SK-N-SH treated with all-trans-retinoic acid at 6 μM for 48 hours (cell line): ENCODE results near the gene KRT85.

Source experiments
- ATAC-seq: fragments of 200-7000 bp; cut with Tn5 transposase; 3 replicates; pipeline ENCODE4 v1.9.1; 2020; ENCODE audit warnings: mild to moderate bottlenecking, moderate library complexity
- ARNTL ChIP-seq: fragments of 450-650 bp; formaldehyde crosslinking; IDR thresholded peaks from 2 replicates; pipeline ENCODE4 v1.5.0; 2020; ENCODE audit warnings: low read depth, mild to moderate bottlenecking, moderate library complexity, borderline replicate concordance
- BACH2 ChIP-seq: fragments of 250-450 bp; sonication (Bioruptor Pico); IDR thresholded peaks from 2 replicates; pipeline ENCODE4 v1.9.0; 2021; ENCODE audit warnings: mild to moderate bottlenecking, borderline replicate concordance
- CSDC2 ChIP-seq: fragments of 250-450 bp; sonication (Bioruptor Pico); IDR thresholded peaks from 2 replicates; pipeline ENCODE4 v1.5.0; 2020; ENCODE audit warnings: mild to moderate bottlenecking, moderate library complexity
- ESRRG ChIP-seq: fragments of 250-450 bp; sonication (Bioruptor Pico); IDR thresholded peaks from 2 replicates; pipeline ENCODE4 v1.6.1; 2021; ENCODE audit warnings: mild to moderate bottlenecking
- ISL1 ChIP-seq: fragments of 250-450 bp; sonication (Bioruptor Pico); IDR thresholded peaks from 2 replicates; pipeline ENCODE4 v2.1.2; 2022; ENCODE audit warnings: mild to moderate bottlenecking, moderate library complexity
- OSR1 ChIP-seq: fragments of 250-450 bp; sonication (Bioruptor Pico); IDR thresholded peaks from 2 replicates; pipeline ENCODE4 v1.8.0; 2022; ENCODE audit warnings: moderate library complexity, mild to moderate bottlenecking, inconsistent platforms
- PATZ1 ChIP-seq: fragments of 250-450 bp; sonication (Bioruptor Pico); IDR thresholded peaks from 2 replicates; pipeline ENCODE4 v1.8.0; 2020; ENCODE audit warnings: mild to moderate bottlenecking, moderate library complexity, borderline replicate concordance
- PPARA ChIP-seq: fragments of 250-450 bp; sonication (Bioruptor Pico); IDR thresholded peaks from 2 replicates; pipeline ENCODE4 v1.5.0; 2020; ENCODE audit warnings: mild to moderate bottlenecking, borderline replicate concordance
- SNAI2 ChIP-seq: fragments of 250-450 bp; sonication (Bioruptor Pico); IDR thresholded peaks from 2 replicates; pipeline ENCODE4 v1.5.0; 2020; ENCODE audit warnings: mild to moderate bottlenecking, moderate library complexity
- TCF4 ChIP-seq: fragments of 250-450 bp; sonication (Bioruptor Pico); IDR thresholded peaks from 2 replicates; pipeline ENCODE4 v1.8.0; 2021; ENCODE audit warnings: mild to moderate bottlenecking, moderate library complexity, borderline replicate concordance
- TOX ChIP-seq: fragments of 250-450 bp; sonication (Bioruptor Pico); IDR thresholded peaks from 2 replicates; pipeline ENCODE4 v1.8.0; 2021; ENCODE audit warnings: mild to moderate bottlenecking, moderate library complexity, borderline replicate concordance
- ZC3H10 ChIP-seq: fragments of 250-450 bp; sonication (Bioruptor Pico); IDR thresholded peaks from 2 replicates; pipeline ENCODE4 v1.5.1; 2021; ENCODE audit warnings: mild to moderate bottlenecking, moderate library complexity
- ZFP3 ChIP-seq: fragments of 250-450 bp; sonication (Bioruptor Pico); IDR thresholded peaks from 2 replicates; pipeline ENCODE4 v1.5.0; 2020; ENCODE audit warnings: mild to moderate bottlenecking, moderate library complexity
- ZNF565 ChIP-seq: fragments of 450-650 bp; formaldehyde crosslinking; conservative IDR thresholded peaks from 2 replicates; pipeline ENCODE4 v1.5.0; 2020; ENCODE audit warnings: low read depth, mild to moderate bottlenecking, moderate library complexity
- ZNF70 ChIP-seq: fragments of 450-650 bp; formaldehyde crosslinking; IDR thresholded peaks from 2 replicates; pipeline ENCODE4 v1.5.0; 2020; ENCODE audit warnings: mild to moderate bottlenecking, moderate library complexity
- ZNF8 ChIP-seq: fragments of 450-650 bp; formaldehyde crosslinking; IDR thresholded peaks from 2 replicates; pipeline ENCODE4 v1.5.0; 2020; ENCODE audit warnings: mild to moderate bottlenecking, moderate library complexity
- TF ChIP-seq, protein P1 (sequence below): fragments of 250-450 bp; sonication (Bioruptor Pico); IDR thresholded peaks from 2 replicates; pipeline ENCODE4 v1.5.0; 2020; ENCODE audit warnings: mild to moderate bottlenecking, moderate library complexity
- TF ChIP-seq, protein P2 (sequence below): fragments of 250-450 bp; sonication (Bioruptor Pico); IDR thresholded peaks from 2 replicates; pipeline ENCODE4 v1.5.1; 2020; ENCODE audit warnings: low read depth, mild to moderate bottlenecking, moderate library complexity
- TF ChIP-seq, protein P3 (sequence below): fragments of 250-450 bp; sonication (Bioruptor Pico); IDR thresholded peaks from 2 replicates; pipeline ENCODE4 v1.5.1; 2021; ENCODE audit warnings: mild to moderate bottlenecking, moderate library complexity
- TF ChIP-seq, protein P4 (sequence below): fragments of 250-450 bp; sonication (Bioruptor Pico); IDR thresholded peaks from 2 replicates; pipeline ENCODE4 v1.8.0; 2021; ENCODE audit warnings: low read depth, mild to moderate bottlenecking, moderate library complexity, borderline replicate concordance

KRT85 gene

GRCh38 chr12:52402377-52402776 lies 35.1 kb upstream of the KRT85 start:
- ATAC-seq = no peak
- no peak for TF ChIP-seq SNAI2 (CRISPR knock-in tag)
- TF ChIP-seq ISL1 (CRISPR knock-in tag) = no peak

DNA sequence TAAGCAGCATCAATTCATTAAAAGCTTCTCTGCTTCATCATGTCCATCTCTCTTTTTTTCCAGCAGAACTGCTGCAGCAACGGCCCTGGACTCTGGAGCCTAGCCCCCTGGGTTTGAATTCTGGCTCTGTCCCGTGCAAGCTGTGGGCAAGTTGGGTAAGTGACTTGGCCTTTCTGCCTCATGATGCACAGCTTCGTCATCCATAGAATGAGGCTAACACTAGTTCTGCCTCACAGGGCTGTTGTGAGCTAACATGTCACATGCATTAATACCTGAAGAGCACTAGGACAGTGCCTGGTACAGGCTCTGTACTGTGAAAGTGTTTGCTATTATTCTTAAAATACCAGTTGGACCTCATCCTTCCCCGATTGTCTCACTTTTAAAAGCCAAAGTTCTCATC lies 34.6 kb upstream of the KRT85 start:
- ATAC-seq = no peak
- TF ChIP-seq, protein P1, sequence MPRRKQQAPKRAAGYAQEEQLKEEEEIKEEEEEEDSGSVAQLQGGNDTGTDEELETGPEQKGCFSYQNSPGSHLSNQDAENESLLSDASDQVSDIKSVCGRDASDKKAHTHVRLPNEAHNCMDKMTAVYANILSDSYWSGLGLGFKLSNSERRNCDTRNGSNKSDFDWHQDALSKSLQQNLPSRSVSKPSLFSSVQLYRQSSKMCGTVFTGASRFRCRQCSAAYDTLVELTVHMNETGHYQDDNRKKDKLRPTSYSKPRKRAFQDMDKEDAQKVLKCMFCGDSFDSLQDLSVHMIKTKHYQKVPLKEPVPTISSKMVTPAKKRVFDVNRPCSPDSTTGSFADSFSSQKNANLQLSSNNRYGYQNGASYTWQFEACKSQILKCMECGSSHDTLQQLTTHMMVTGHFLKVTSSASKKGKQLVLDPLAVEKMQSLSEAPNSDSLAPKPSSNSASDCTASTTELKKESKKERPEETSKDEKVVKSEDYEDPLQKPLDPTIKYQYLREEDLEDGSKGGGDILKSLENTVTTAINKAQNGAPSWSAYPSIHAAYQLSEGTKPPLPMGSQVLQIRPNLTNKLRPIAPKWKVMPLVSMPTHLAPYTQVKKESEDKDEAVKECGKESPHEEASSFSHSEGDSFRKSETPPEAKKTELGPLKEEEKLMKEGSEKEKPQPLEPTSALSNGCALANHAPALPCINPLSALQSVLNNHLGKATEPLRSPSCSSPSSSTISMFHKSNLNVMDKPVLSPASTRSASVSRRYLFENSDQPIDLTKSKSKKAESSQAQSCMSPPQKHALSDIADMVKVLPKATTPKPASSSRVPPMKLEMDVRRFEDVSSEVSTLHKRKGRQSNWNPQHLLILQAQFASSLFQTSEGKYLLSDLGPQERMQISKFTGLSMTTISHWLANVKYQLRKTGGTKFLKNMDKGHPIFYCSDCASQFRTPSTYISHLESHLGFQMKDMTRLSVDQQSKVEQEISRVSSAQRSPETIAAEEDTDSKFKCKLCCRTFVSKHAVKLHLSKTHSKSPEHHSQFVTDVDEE (CRISPR knock-in tag) = no peak

GRCh38 chr12:52401526-52401925 lies 34.2 kb upstream of the KRT85 start:
- TF ChIP-seq OSR1 (CRISPR knock-in tag) (no peak), PPARA (no peak), ZNF8 (no peak), ZC3H10 (CRISPR knock-in tag) (no peak), ZNF565 (CRISPR knock-in tag) (no peak), ESRRG (CRISPR knock-in tag) (no peak), ZNF70 (no peak), ISL1 (CRISPR knock-in tag) (no peak), BACH2 (CRISPR knock-in tag) (no peak), ARNTL (no peak), TOX (CRISPR knock-in tag) (no peak), CSDC2 (CRISPR knock-in tag) (no peak)
- TF ChIP-seq, protein P2, sequence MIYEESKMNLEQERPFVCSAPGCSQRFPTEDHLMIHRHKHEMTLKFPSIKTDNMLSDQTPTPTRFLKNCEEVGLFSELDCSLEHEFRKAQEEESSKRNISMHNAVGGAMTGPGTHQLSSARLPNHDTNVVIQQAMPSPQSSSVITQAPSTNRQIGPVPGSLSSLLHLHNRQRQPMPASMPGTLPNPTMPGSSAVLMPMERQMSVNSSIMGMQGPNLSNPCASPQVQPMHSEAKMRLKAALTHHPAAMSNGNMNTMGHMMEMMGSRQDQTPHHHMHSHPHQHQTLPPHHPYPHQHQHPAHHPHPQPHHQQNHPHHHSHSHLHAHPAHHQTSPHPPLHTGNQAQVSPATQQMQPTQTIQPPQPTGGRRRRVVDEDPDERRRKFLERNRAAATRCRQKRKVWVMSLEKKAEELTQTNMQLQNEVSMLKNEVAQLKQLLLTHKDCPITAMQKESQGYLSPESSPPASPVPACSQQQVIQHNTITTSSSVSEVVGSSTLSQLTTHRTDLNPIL (CRISPR knock-in tag) = no peak
- TF ChIP-seq, protein P3, sequence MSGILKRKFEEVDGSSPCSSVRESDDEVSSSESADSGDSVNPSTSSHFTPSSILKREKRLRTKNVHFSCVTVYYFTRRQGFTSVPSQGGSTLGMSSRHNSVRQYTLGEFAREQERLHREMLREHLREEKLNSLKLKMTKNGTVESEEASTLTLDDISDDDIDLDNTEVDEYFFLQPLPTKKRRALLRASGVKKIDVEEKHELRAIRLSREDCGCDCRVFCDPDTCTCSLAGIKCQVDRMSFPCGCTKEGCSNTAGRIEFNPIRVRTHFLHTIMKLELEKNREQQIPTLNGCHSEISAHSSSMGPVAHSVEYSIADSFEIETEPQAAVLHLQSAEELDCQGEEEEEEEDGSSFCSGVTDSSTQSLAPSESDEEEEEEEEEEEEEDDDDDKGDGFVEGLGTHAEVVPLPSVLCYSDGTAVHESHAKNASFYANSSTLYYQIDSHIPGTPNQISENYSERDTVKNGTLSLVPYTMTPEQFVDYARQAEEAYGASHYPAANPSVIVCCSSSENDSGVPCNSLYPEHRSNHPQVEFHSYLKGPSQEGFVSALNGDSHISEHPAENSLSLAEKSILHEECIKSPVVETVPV (CRISPR knock-in tag) = no peak
- ATAC-seq = no peak

GRCh38 chr12:52400906-52401305 lies 33.6 kb upstream of the KRT85 start:
- no peak for ATAC-seq
- TF ChIP-seq ESRRG (CRISPR knock-in tag) (no peak), ZFP3 (no peak), TCF4 (CRISPR knock-in tag) (no peak), ZNF70 (no peak), SNAI2 (CRISPR knock-in tag) (no peak), CSDC2 (CRISPR knock-in tag) (no peak), PATZ1 (CRISPR knock-in tag) (no peak), BACH2 (CRISPR knock-in tag) (no peak), ARNTL (no peak), ZNF8 (no peak), ZC3H10 (CRISPR knock-in tag) (no peak), TOX (CRISPR knock-in tag) (no peak), ZNF565 (CRISPR knock-in tag) (no peak)
- TF ChIP-seq, protein P2 (CRISPR knock-in tag) = no peak
- TF ChIP-seq, protein P4, sequence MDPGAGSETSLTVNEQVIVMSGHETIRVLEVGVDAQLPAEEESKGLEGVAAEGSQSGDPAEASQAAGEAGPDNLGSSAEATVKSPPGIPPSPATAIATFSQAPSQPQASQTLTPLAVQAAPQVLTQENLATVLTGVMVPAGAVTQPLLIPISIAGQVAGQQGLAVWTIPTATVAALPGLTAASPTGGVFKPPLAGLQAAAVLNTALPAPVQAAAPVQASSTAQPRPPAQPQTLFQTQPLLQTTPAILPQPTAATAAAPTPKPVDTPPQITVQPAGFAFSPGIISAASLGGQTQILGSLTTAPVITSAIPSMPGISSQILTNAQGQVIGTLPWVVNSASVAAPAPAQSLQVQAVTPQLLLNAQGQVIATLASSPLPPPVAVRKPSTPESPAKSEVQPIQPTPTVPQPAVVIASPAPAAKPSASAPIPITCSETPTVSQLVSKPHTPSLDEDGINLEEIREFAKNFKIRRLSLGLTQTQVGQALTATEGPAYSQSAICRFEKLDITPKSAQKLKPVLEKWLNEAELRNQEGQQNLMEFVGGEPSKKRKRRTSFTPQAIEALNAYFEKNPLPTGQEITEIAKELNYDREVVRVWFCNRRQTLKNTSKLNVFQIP (CRISPR knock-in tag) = no peak
- TF ChIP-seq, protein P3 (CRISPR knock-in tag) = no peak
- TF ChIP-seq, protein P1 (CRISPR knock-in tag) = no peak
